Measurements from ENCODE around the gene AQP12B.

AQP12B gene

DNA sequence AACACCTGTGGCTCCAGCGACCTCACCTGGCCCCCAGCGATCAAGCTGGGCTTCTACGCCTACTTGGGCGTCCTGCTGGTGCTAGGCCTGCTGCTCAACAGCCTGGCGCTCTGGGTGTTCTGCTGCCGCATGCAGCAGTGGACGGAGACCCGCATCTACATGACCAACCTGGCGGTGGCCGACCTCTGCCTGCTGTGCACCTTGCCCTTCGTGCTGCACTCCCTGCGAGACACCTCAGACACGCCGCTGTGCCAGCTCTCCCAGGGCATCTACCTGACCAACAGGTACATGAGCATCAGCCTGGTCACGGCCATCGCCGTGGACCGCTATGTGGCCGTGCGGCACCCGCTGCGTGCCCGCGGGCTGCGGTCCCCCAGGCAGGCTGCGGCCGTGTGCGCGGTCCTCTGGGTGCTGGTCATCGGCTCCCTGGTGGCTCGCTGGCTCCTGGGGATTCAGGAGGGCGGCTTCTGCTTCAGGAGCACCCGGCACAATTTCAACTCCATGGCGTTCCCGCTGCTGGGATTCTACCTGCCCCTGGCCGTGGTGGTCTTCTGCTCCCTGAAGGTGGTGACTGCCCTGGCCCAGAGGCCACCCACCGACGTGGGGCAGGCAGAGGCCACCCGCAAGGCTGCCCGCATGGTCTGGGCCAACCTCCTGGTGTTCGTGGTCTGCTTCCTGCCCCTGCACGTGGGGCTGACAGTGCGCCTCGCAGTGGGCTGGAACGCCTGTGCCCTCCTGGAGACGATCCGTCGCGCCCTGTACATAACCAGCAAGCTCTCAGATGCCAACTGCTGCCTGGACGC, 52.5 kb downstream of the AQP12B start:
- H3K4me3 ChIP-seq (replicated peaks in 1 of 2; ENCODE audit: low read depth in 2 of 2, low read length in 2 of 2), result no peak overlapping the region
- TF ChIP-seq, protein P1, sequence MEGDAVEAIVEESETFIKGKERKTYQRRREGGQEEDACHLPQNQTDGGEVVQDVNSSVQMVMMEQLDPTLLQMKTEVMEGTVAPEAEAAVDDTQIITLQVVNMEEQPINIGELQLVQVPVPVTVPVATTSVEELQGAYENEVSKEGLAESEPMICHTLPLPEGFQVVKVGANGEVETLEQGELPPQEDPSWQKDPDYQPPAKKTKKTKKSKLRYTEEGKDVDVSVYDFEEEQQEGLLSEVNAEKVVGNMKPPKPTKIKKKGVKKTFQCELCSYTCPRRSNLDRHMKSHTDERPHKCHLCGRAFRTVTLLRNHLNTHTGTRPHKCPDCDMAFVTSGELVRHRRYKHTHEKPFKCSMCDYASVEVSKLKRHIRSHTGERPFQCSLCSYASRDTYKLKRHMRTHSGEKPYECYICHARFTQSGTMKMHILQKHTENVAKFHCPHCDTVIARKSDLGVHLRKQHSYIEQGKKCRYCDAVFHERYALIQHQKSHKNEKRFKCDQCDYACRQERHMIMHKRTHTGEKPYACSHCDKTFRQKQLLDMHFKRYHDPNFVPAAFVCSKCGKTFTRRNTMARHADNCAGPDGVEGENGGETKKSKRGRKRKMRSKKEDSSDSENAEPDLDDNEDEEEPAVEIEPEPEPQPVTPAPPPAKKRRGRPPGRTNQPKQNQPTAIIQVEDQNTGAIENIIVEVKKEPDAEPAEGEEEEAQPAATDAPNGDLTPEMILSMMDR (IDR thresholded peaks at IDR 0.05; ENCODE audit: low read depth, low read length), result no peak
- DNase-seq (ENCODE audit: low read depth in 2 of 2), result no peak

DNA sequence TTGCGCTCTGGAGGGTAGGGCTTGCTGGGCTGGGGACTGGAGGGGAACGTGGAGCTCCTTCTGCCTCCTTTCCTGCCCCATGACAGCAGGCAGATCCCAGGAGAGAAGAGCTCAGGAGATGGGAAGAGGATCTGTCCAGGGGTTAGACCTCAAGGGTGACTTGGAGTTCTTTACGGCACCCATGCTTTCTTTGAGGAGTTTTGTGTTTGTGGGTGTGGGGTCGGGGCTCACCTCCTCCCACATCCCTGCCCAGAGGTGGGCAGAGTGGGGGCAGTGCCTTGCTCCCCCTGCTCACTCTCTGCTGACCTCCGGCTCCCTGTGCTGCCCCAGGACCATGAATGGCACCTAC, 53.1 kb downstream of the AQP12B start:
- no peak overlapping the region for H3K4me3 ChIP-seq (replicated peaks in 1 of 2; ENCODE audit: low read depth in 2 of 2, low read length in 2 of 2)
- TF ChIP-seq, protein P1 (IDR thresholded peaks at IDR 0.05; ENCODE audit: low read depth, low read length), result no peak
- no peak for DNase-seq (ENCODE audit: low read depth in 2 of 2)

DNA sequence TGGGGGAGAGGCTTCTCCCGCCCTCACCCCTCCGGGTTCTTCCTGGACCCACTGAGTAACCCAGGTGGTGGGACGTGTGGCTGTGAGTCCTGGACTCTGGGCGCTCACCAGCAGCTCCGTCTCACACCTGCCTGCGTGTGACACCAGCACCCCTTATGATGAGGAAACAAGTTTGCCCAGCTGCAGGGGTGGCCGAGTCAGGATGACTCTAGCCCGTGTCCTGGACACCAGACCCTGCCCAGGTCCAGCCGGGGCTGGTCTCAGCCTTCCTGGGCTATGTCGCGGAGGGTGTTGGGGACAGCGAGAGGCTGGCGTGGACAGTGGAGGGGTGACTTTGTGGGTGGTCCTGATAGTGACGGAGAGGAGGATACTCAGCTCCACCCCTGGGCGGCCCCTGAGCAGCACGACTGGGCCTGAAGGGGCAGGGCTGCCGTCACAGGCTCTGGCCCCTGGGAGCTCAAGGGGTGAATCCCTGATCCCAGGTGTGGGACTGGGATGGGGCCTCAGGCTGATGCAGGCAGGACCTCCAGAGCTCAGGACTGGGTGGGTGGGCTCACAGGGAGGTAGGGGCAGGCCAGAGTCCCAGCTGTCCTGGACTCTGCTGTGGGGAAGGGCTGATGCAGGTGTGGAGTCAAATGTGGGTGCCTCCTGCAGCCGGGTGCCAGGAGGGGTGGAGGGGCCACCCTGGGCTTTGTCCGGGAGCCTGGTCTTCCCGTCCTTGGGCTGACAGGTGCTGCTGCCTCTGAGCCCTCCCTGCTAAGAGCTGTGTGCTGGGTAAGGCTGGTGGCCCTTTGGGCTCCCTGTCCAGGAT, 53.7 kb downstream of the AQP12B start:
- TF ChIP-seq, protein P1 (IDR thresholded peaks at IDR 0.05; ENCODE audit: low read depth, low read length), result no peak
- H3K4me3 ChIP-seq (replicated peaks in 1 of 2; ENCODE audit: low read depth in 2 of 2, low read length in 2 of 2), result no peak overlapping the region
- no peak for DNase-seq (ENCODE audit: low read depth in 2 of 2)

DNA sequence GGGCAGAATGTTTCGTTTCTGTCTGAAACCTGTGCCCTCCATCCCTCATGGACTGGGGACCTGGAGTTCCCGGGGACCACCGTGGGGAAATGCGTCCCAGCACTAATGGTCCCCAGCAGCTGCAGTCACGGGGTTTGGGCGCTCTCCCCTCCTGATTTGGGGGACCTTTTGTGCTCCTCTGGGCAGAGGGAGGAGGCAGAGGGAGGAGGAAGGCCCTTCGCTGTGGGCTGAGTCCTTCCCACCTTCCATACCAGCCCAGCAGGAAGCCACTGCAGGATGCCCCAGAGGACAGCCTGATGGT, 54.2 kb downstream of the AQP12B start:
- TF ChIP-seq, protein P1 (IDR thresholded peaks at IDR 0.05; ENCODE audit: low read depth, low read length), result no peak
- DNase-seq (ENCODE audit: low read depth in 2 of 2), result no peak
- no peak overlapping the region for H3K4me3 ChIP-seq (replicated peaks in 1 of 2; ENCODE audit: low read depth in 2 of 2, low read length in 2 of 2)

DNA sequence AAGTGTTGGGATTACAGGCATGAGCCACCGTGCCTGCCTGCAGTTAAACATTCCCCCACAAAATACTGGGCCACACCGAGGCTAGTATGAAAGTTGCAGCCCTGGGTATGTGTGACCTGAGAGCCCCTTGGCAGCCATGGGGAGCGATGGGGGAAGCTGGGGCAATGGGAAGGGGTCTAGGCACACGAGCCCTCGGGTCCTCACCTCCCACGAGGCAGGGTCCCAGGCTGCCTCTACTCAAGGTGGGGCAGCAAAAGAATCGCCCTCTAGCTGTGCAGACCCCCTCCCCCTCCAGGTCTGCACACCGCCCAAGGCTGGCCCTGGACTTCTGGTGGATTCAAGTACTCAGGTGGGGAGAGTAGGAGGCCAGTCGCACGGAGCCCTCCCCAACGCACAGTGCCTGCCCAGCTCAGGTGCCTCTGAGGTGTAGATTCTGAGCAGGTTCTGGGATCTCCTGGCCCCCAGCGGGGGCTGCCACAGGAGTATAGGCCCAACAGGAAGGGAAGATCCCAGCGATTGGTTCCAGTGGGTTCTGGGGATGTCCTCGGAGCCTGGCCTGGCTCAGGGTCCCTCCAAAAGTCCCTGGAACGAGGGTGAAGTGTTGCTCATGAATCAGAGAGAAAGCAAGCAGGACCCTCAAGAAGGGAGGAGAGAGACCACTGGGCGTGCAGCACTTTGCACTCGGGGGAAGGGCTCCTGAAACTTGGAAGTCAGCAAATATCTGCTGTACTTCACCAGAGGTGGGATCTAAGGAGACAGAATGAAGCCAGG, 54.8 kb downstream of the AQP12B start:
- DNase-seq (ENCODE audit: low read depth in 2 of 2), result no peak
- H3K4me3 ChIP-seq (replicated peaks in 1 of 2; ENCODE audit: low read depth in 2 of 2, low read length in 2 of 2), result no peak overlapping the region
- TF ChIP-seq, protein P1 (IDR thresholded peaks at IDR 0.05; ENCODE audit: low read depth, low read length), result no peak

DNA sequence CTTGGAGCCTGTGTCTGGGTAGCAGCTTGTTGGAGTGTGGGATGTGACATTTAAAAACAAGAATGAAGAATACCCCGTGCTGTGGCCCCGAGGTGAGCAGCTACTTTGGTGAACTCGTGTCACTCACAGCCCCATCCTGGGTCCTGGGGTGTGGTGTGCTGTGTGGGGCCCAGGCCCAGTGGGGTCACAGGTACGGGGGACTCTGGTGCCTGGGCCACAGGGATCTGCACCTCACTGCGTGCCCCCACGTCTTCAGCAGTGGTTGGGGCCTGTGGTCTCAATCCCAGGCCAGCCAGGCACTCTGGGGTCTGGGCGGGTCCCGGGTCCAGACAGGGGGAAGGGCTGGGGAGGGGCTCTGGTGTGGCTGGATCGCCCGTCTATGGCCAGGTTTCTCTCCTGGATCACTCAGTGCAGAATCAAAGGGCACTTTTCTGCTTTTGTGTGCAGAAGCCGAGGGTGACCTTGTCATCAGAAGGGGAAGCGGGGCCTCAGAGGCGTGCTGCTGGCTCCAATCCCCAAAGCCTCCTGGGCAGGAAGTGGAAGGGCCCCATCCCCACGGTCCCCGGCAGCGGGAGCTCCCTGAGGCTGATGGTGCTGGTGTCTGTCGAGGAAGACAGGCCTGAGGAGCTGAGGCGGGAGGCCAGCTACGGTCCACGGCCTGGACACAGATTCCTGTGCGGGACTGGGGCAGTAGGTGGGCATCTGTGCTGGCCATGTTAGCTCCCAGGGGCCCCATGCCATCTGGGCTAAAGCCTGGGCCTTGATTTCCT, 56.0 kb downstream of the AQP12B start:
- TF ChIP-seq, protein P1 (IDR thresholded peaks at IDR 0.05; ENCODE audit: low read depth, low read length), result no peak
- no peak overlapping the region for H3K4me3 ChIP-seq (replicated peaks in 1 of 2; ENCODE audit: low read depth in 2 of 2, low read length in 2 of 2)
- peak in 1 of 2 donors; percentile 19 for DNase-seq (ENCODE audit: low read depth in 2 of 2)

Data from cardiac fibroblast (primary cell).